Stimulated activated CD4-positive, alpha-beta T cell treated with anti-CD3 and anti-CD28 coated beads, Interleukin-15, amount 100 ng/mL, for 24 hours (primary cell): ENCODE results near the gene ITSN2.

ENCODE experiments used
- DNase-seq: peaks from one replicate; pipeline ENCODE4 v3.0.0-alpha.2; 2020

ITSN2 gene

GRCh38 chr2:24262421-24262970, 97.8 kb downstream of the ITSN2 start:
- no peak for DNase-seq

- DNase-seq: no peak
These were observed 98.9 kb downstream of the ITSN2 start for GRCh38 chr2:24261441-24261840.

GRCh38 chr2:24259316-24259715, 101.0 kb downstream of the ITSN2 start:
- no peak for DNase-seq

- no peak for DNase-seq
These were observed 101.6 kb downstream of the ITSN2 start for GRCh38 chr2:24258718-24259117.

GRCh38 chr2:24253303-24253919, 106.9 kb downstream of the ITSN2 start:
- no peak for DNase-seq

- DNase-seq: no peak
These were observed 112.7 kb downstream of the ITSN2 start for GRCh38 chr2:24247592-24247991.

- no peak for DNase-seq
These were observed 113.2 kb downstream of the ITSN2 start for GRCh38 chr2:24247164-24247563.

- DNase-seq: no peak
These were observed 114.2 kb downstream of the ITSN2 start for GRCh38 chr2:24245986-24246776.

- no peak for DNase-seq
These were observed 118.8 kb downstream of the ITSN2 start for GRCh38 chr2:24241528-24241927.

- DNase-seq: no peak
These were observed 120.8 kb downstream of the ITSN2 start for GRCh38 chr2:24239553-24239952.

GRCh38 chr2:24238158-24238557, 122.2 kb downstream of the ITSN2 start:
- DNase-seq: no peak

GRCh38 chr2:24237313-24237712, 123.0 kb downstream of the ITSN2 start:
- DNase-seq: no peak

GRCh38 chr2:24233321-24233720, 127.0 kb downstream of the ITSN2 start:
- DNase-seq: no peak

- DNase-seq: no peak
These were observed 128.9 kb downstream of the ITSN2 start for GRCh38 chr2:24231461-24231881.

- DNase-seq: no peak
These were observed 131.9 kb downstream of the ITSN2 start for GRCh38 chr2:24228470-24228869.

GRCh38 chr2:24225499-24226242, 134.7 kb downstream of the ITSN2 start:
- no peak for DNase-seq

GRCh38 chr2:24222946-24223345, 137.4 kb downstream of the ITSN2 start:
- DNase-seq: no peak

GRCh38 chr2:24221343-24222050, 138.8 kb downstream of the ITSN2 start:
- DNase-seq: no peak

GRCh38 chr2:24220554-24221291, 139.6 kb downstream of the ITSN2 start:
- DNase-seq: no peak

- DNase-seq: no peak
These were observed 145.5 kb downstream of the ITSN2 start for GRCh38 chr2:24214880-24215279.

- DNase-seq: no peak
These were observed 148.9 kb downstream of the ITSN2 start for GRCh38 chr2:24211408-24211807.

GRCh38 chr2:24210723-24211122, 149.6 kb downstream of the ITSN2 start:
- no peak for DNase-seq
